GM19193 (cell line): ENCODE results near the gene ZNF716.

Experiments
- POLR2A ChIP-seq: IDR thresholded peaks from 4 replicates; pipeline ENCODE4 v1.6.1; 2011; ENCODE audit not compliant: insufficient read depth, insufficient read length; ENCODE audit errors: extremely low read depth

Gene ZNF716

DNA sequence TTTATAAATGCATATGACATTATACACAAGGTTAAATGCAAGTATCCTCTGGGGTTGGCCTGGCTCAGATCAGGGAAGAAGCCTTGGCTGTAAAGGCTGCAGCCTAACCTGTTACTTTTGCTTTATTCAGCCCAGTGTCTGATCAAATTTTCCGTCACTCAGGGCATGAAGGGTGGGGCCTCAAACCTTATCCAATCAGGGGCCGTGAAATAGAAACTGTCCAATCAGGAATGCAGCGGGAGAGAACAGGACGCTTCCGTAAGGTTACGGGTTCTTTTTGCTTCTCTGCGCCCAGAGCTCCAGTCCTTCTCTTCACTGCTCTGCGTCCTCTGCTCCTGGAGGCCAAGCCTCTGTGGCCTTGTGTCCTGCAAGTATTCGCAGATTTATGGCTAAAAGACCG, at the start of gene ZNF716:
TSS of gene ZNF716 (plus strand) at position 274 of the 400 bp plus-strand sequence. CDS start at position 386, 112 bp downstream.
- TF ChIP-seq POLR2A: no peak

- no peak for TF ChIP-seq POLR2A
Measured at GRCh38 chr7:57400531-57401155, 49.3 kb upstream of the ZNF716 start.

DNA sequence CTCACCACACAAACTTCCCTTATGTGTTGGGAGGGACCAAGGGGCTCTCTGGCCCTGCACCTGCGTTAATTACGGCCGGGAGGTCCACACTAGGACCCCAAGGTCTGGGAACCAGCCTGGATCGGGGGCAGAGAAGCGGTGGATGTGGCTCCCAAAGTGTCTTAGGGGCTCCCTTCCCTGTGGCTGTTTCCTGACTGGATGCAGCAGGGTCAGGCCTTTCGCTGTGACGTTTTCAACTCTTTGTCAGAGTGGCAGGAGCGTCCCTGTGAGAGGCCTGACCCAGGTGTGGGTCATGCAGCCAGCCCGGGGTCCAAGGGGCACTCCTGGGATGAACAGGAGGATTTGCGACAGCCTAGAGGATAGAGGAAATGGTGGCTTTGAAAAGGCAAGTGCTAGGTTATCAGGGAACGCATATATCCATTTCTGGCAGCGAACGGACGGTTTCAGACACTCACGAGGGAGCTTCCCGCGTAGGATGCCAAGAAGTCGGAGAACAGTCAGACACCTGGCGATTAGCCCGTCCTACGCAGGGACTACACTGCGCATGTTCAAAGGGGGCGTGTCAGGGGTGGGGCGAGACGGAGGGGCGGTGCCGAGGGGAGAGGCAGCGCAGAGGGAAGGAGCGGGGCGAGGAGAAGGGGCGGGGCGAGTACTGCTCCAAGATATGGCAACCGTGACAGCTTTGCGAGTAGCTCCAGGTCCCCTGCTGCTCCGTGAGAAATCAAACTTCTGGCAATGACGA, 46.2 kb upstream of the ZNF716 start:
- no peak for TF ChIP-seq POLR2A

GRCh38 chr7:57404343-57404966, 45.5 kb upstream of the ZNF716 start:
- TF ChIP-seq POLR2A: no peak

- TF ChIP-seq POLR2A: no peak
Measured at GRCh38 chr7:57404967-57405421, 45.0 kb upstream of the ZNF716 start.

- TF ChIP-seq POLR2A: no peak
Measured at GRCh38 chr7:57407125-57407524, 42.9 kb upstream of the ZNF716 start.

GRCh38 chr7:57412168-57412567, 37.8 kb upstream of the ZNF716 start:
- TF ChIP-seq POLR2A: no peak

GRCh38 chr7:57412618-57413017, 37.4 kb upstream of the ZNF716 start:
- TF ChIP-seq POLR2A: no peak

GRCh38 chr7:57413529-57414398, 36.2 kb upstream of the ZNF716 start:
- no peak for TF ChIP-seq POLR2A

DNA sequence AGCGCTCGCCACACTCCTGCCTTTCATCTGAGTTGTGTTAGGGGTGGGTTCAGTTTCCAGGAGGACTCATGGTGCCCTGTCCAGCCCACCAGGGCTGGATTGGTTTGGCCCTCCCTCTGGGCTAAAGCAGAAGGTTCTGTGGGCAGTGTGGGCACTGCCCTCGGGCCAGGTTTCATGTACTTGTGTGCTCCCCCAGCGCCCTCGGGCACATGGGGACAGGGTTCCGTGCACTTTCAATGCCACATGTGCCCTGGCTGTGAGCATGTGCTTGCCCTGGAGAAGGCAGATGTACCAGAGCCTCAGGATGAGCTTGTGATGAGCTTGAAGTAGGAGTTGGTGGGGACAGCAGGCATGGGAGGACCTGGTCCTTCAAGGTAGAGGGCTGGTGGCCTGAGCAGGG, 35.6 kb upstream of the ZNF716 start:
- no peak for TF ChIP-seq POLR2A

DNA sequence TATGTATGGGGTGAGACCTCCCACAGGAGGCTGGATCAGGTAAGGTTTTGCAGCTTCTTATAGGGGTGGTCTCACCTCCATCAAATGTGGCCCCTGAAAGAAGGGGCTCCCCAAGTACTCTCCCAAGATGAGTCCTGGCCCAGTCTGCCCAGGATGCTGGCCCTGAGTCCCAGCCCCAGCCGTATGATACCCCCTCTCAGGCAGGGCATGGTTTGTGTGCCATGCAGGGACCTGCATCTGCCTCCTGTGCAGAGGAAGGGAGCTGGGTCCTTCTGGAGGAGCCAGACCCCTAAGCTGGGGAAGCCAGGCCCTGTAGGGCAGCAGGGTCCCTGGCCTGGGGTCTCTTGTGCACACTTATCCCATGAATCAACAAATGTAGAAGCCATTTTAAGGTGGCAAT, 35.1 kb upstream of the ZNF716 start:
- TF ChIP-seq POLR2A: no peak

GRCh38 chr7:57415326-57415725, 34.7 kb upstream of the ZNF716 start:
- TF ChIP-seq POLR2A: no peak

- TF ChIP-seq POLR2A: no peak
Measured at GRCh38 chr7:57415730-57416129, 34.2 kb upstream of the ZNF716 start.

DNA sequence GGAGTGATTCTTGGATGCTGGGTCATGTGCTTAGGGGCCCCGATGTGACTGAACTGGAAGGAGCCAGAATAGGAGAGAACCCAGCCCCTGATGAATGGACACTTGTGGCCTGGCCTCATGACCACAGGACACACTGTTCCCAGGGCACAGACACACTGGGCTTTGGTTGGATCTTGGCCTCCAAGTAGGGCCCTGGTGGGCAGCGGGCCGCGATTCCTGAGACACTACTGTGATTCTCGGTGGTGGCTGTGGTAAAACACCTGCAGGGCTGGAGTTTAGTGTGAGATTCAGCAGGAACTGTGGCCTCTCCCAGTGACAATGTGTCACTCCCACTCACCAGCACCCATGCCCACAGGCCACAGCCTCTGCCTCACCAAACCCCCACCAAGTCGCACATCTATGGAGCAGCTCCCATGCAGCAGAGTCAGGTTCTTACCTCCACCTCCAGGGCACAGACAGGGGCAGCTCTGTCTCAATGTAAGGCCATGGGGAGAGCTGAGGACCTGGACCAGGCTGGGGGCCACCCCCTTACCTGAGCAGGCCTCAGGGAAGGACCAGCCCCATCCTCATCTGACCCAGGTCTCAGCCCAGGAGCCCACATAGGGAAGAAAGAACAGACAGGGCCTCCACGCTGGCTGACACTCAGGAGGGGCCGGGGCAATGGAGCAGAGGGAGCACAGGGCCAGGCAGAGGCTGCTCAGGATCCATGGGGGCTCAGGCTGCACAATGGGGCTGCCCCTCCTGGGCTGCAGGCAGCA, 33.2 kb upstream of the ZNF716 start:
- TF ChIP-seq POLR2A: no peak
